Pancreas (tissue), 10 donors: ENCODE data around the gene BLTP1. TPM values are rescaled to one million over a fixed set of nuclear protein-coding genes. Genes with fewer than 3 reads are reported as not detected.

Source experiments
- ATAC-seq, 4 donors: fragments of 200-7000 bp; cut with Tn5 transposase; one replicate each; pipeline versions ENCODE4 v1.8.0 to v1.9.1; 2020; ENCODE audit warnings: mild to moderate bottlenecking in 4 of 4, moderate library complexity in 4 of 4
- DNase-seq, 6 donors: peaks; one replicate each; pipeline ENCODE4 v3.0.0-alpha.2; 2020
- FAIRE-seq: peaks from 2 replicates; lab custom pipeline; 2012; peaks lifted over from hg19 to GRCh38; lab: Jason Lieb, UNC
- H3K27ac ChIP-seq, 4 donors: fragments of 200-600 bp; sonication (generic); 1 replicate in 3 of 4; 2 replicates in 1 of 4; pipeline versions ENCODE4 v1.5.0 to v1.8.0; 2020
- H3K27me3 ChIP-seq, 4 donors: fragments of 200-600 bp; one replicate each; pipeline ENCODE4 v1.8.0; 2021
- H3K36me3 ChIP-seq, 3 donors: fragments of 200-600 bp; sonication (generic) in 1 of 3; one replicate each; pipeline versions ENCODE4 v1.5.0 to v1.8.0; 2020 to 2021
- H3K4me1 ChIP-seq, 3 donors: fragments of 200-600 bp; one replicate each; pipeline ENCODE4 v1.8.0; 2021
- H3K4me3 ChIP-seq, 4 donors: fragments of 200-600 bp; sonication (generic) in 2 of 4; one replicate each; pipeline versions ENCODE4 v1.5.0 to v1.8.0; 2020 to 2021
- H3K9me3 ChIP-seq, 4 donors: fragments of 200-600 bp; one replicate each; pipeline ENCODE4 v1.8.0; 2021
- WGBS, 2 donors: extraction: QIAGEN DNeasy Blood & Tissue Kit; methylation state at CpG; one replicate each; pipeline ENCODE4 v1.1.7; 2013; 5-methylcytosine and 5-hydroxymethylcytosine counted together
- intact Hi-C, 3 donors: fragments of 100-400 bp; cut with DNase I; formaldehyde crosslinking; loops; one replicate each; pipeline versions ENCODE4 v1.11.1 to v1.14.2; 2022
- polyA plus RNA-seq, 2 donors: library from polyadenylated mRNA; stranded (reverse); fragments of 200-250 nt; gene quantifications; one replicate each; pipeline ENCODE4 v1.2.3, GENCODE V29; 2013
- total RNA-seq, 6 donors: library from RNA; stranded (reverse); fragmentation: NEBNext Ultra II Directional in 4 of 6; extraction: Animal tissue kit (Norgen Biotek cat#: 25700) in 4 of 6; gene quantifications; one replicate each; pipeline versions ENCODE4 v1.2.1 to v1.2.4, GENCODE V29; 2021 to 2023
- TF ChIP-seq, protein P1 (sequence below), 4 donors: fragments of 200-600 bp; sonication (generic) in 3 of 4; IDR thresholded peaks; one replicate each; pipeline versions ENCODE4 v1.5.0 to v1.8.0; 2021; ENCODE audit warnings: antibody characterized with exemption in 4 of 4
- donor health status: healthy with polysubstance abuse.
- donor health status: DM: no; HTN: no; CAD: no; lungs with moderate emphysema.
- donor health status: DM: no; HTN: no; CAD: no.
- donor health status: control.
- donor health status: control.
- donor health status: Bipolar disorder and iron deficiency.
- donor health status: DM: yes; HTN: yes; CAD: no.
- donor health status: DM: no; HTN: no; CAD: no.
- donor health status: DM: no; HTN: no; CAD: no.
- donor health status: DM: yes; HTN: yes; CAD: no.

The BLTP1 gene
- total and polyA plus RNA-seq, 8 donors = 8.6 to 41.3 (median 29.5) TPM

DNA sequence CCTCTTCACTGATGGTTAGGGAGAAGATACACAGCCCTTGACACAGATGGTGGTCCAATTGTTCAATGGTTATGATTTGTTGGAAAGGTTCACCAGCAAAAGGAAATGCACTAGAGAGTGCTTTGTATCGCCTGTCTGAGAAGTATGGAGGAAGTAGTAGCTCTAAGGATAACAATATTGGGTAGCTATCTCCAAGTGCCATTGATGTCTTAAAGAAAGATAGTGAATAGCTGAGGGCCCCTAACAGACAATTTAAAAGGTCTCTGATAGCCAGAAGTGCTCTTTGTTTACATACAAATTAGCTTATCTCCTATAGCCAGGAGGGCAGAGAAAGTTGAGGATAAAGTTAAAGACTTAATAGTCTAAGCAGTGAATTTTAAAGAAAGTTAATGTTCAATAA lies 33.9 kb upstream of the BLTP1 start:
- DNase-seq (no peak), ATAC-seq (no peak), FAIRE-seq (no peak)
- H3K36me3 ChIP-seq = no peaks in the 10 kb centered on the region
- no peaks in the 10 kb centered on the region for H3K27me3 ChIP-seq
- no peak overlapping the region for H3K27ac ChIP-seq
- TF ChIP-seq, protein P1, sequence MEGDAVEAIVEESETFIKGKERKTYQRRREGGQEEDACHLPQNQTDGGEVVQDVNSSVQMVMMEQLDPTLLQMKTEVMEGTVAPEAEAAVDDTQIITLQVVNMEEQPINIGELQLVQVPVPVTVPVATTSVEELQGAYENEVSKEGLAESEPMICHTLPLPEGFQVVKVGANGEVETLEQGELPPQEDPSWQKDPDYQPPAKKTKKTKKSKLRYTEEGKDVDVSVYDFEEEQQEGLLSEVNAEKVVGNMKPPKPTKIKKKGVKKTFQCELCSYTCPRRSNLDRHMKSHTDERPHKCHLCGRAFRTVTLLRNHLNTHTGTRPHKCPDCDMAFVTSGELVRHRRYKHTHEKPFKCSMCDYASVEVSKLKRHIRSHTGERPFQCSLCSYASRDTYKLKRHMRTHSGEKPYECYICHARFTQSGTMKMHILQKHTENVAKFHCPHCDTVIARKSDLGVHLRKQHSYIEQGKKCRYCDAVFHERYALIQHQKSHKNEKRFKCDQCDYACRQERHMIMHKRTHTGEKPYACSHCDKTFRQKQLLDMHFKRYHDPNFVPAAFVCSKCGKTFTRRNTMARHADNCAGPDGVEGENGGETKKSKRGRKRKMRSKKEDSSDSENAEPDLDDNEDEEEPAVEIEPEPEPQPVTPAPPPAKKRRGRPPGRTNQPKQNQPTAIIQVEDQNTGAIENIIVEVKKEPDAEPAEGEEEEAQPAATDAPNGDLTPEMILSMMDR (IDR thresholded peaks at IDR 0.05) = no peak
- intact Hi-C loops = no loop called here
- WGBS, 2 donors = 59 to 79% methylated on average over 1 of the region's 1 CpG
- H3K4me1 ChIP-seq = no peaks in the 10 kb centered on the region
- no peaks in the 10 kb centered on the region for H3K9me3 ChIP-seq
- no peak overlapping the region for H3K4me3 ChIP-seq

DNA sequence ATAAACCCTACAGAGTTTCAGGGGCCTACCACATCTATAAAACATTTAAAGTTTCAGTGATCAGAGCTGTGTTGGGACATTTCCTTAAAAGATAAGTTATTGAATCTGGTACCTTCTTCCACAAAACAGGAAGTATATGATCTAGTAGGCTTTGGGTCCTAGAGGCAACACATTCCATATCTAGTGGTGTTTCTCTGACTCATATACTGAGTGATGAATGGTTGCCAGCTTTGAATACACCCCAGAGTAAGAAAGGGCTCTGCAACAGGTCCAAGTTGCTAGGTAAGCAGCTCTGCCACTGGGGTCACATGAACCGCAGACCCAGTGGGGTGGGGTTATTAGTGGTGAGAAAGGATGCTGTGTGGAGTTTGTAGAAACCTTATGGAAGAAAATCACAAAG lies 32.4 kb upstream of the BLTP1 start:
- TF ChIP-seq, protein P1 (IDR thresholded peaks at IDR 0.05) = no peak
- WGBS, 2 donors = 91 to 95% methylated on average over 1 of the region's 1 CpG
- Histone ChIP-seq H3K9me3 (no peaks in the 10 kb centered on the region), H3K27ac (no peak overlapping the region), H3K36me3 (no peaks in the 10 kb centered on the region), H3K4me1 (no peaks in the 10 kb centered on the region), H3K27me3 (no peaks in the 10 kb centered on the region), H3K4me3 (no peak overlapping the region)
- no peak for FAIRE-seq
- no peak for DNase-seq
- ATAC-seq = no peak
- intact Hi-C loops = no loop called here

DNA sequence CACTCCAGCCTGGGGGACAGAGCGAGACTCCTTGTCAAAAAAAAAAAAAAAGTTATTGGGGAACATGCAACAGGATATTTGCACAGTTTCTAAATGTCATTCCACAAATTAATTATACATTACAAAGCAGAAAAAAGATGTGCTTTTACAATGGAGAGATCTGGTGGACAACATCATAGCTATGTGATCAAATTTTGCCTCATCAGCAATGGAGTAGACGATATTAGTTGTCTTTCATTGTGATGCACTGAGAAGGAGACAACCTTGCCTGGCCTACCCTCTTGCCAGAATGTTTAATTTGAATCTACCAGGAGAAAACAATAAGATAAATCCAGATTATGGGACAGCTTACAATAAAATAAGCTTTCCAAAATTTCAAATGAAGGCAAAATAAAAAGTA lies 30.5 kb upstream of the BLTP1 start:
- ATAC-seq = no peak
- no peak for FAIRE-seq
- no peak overlapping the region for H3K27ac ChIP-seq
- TF ChIP-seq, protein P1 (IDR thresholded peaks at IDR 0.05) = no peak
- no peaks in the 10 kb centered on the region for H3K4me1 ChIP-seq
- no peak overlapping the region for H3K4me3 ChIP-seq
- H3K36me3 ChIP-seq = no peaks in the 10 kb centered on the region
- DNase-seq = no peak
- no peaks in the 10 kb centered on the region for H3K9me3 ChIP-seq
- 75 to 83% methylated on average over 2 of the region's 2 CpGs for WGBS, 2 donors
- H3K27me3 ChIP-seq = no peaks in the 10 kb centered on the region
- intact Hi-C loops = no loop called here

DNA sequence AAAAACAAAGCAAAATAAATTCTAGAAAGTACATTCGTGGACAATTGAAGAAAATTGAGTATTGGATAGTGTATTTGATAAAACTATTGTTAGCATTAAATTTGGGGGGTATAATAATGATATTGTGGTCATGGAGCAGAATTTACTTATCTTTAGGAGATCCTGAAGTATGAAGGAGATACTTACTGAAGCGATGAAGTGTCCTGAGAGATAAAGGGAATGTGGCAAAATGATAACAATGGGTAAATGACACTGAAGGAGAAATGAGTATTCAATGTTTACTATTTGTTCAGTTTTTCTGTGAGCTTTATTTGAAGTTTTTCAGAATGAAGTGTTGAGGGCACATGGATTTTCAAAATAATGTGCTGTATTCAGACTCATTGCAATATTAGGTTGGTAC lies 30.0 kb upstream of the BLTP1 start:
- Histone ChIP-seq H3K27ac (no peak overlapping the region), H3K9me3 (no peaks in the 10 kb centered on the region), H3K27me3 (no peaks in the 10 kb centered on the region), H3K4me3 (no peak overlapping the region), H3K4me1 (no peaks in the 10 kb centered on the region), H3K36me3 (no peaks in the 10 kb centered on the region)
- FAIRE-seq (no peak), DNase-seq (no peak), ATAC-seq (no peak)
- intact Hi-C loops = no loop called here
- 54 to 62% methylated on average over 2 of the region's 2 CpGs for WGBS, 2 donors
- TF ChIP-seq, protein P1 (IDR thresholded peaks at IDR 0.05) = no peak

DNA sequence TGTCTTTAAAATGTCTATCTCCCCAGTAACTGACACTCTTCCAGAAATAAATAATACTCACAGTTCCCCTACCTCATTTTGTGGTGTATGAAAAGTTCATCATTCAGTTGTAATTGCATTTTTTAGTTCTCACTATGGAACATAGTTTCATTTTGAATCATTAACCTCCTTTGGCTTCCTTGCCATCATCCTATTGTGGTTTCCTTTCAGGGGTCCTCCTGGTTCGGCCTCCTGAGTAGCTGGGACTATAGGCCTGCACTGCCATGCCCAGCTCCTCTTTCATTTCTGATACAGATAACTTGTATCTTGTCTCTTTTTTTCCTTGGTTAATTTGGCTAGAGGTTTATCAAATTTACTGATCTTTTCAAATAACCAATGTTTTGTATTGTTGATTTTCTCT lies 23.1 kb upstream of the BLTP1 start:
- Histone ChIP-seq H3K27me3 (no peaks in the 10 kb centered on the region), H3K27ac (no peak overlapping the region), H3K4me1 (no peaks in the 10 kb centered on the region), H3K4me3 (no peak overlapping the region), H3K36me3 (no peaks in the 10 kb centered on the region), H3K9me3 (no peaks in the 10 kb centered on the region)
- TF ChIP-seq, protein P1 (IDR thresholded peaks at IDR 0.05) = no peak
- ATAC-seq (no peak), FAIRE-seq (no peak), DNase-seq (no peak)
- WGBS, 2 donors = 85% methylated on average over 1 of the region's 1 CpG
- intact Hi-C loops = no loop called here
